ENCODE measurements around the gene CCDC148.

- TF ChIP-seq EZH2phosphoT487 (conservative IDR thresholded peaks at IDR 0.05; ENCODE audit: low read length), result no peak
- TF ChIP-seq CTCF (IDR thresholded peaks at IDR 0.05; ENCODE audit: insufficient read depth, low read length, poor library complexity, severe bottlenecking), result no peak
Observed at GRCh38 chr2:158315803-158316414, 140.6 kb downstream of the CCDC148 start.
